Right atrium auricular region (tissue), 2 donors: ENCODE data around the gene EHD3. TPM values are rescaled to one million over a fixed set of nuclear protein-coding genes. Genes with fewer than 3 reads are reported as not detected.

Source experiments
- DNase-seq: peaks from one replicate; pipeline ENCODE4 v3.0.0-alpha.2; 2019; ENCODE audit warnings: low spot score
- H3K27ac ChIP-seq, 2 donors: fragments of 200-600 bp; sonication (generic); 1 replicate in 1 of 2; 2 replicates in 1 of 2; pipeline ENCODE4 v1.5.1; 2016 to 2019
- H3K27me3 ChIP-seq, 2 donors: fragments of 200-600 bp; sonication (generic); one replicate each; pipeline versions ENCODE4 v1.5.1 to v1.6.0; 2017 to 2019
- H3K36me3 ChIP-seq: fragments of 200-600 bp; sonication (generic); one replicate; pipeline ENCODE4 v1.5.1; 2016
- H3K4me1 ChIP-seq, 2 donors: fragments of 200-600 bp; sonication (generic); one replicate each; pipeline versions ENCODE4 v1.5.1 to v1.6.0; 2017 to 2019
- H3K4me3 ChIP-seq, 2 donors: fragments of 200-600 bp; sonication (generic); 1 replicate in 1 of 2; 2 replicates in 1 of 2; pipeline ENCODE4 v1.5.1; 2017 to 2019; ENCODE audit warnings: mild to moderate bottlenecking in 1 of 2, moderate library complexity in 1 of 2
- H3K9me3 ChIP-seq, 2 donors: fragments of 200-600 bp; sonication (generic); one replicate each; pipeline ENCODE4 v1.5.1; 2019
- CTCF ChIP-seq, 2 donors: fragments of 200-600 bp; sonication (generic); IDR thresholded peaks; one replicate each; pipeline ENCODE4 v1.5.1; 2019; ENCODE audit warnings: antibody characterized with exemption in 2 of 2
- total RNA-seq, 2 donors: library from RNA; depleted of rRNA; stranded (reverse); fragments of >200 nt; gene quantifications; one replicate each; pipeline ENCODE4 v1.1.0, GENCODE V29; 2016

EHD3 gene
- total RNA-seq, 2 donors from 2014 or later = 10.6 to 12.5 TPM

DNA sequence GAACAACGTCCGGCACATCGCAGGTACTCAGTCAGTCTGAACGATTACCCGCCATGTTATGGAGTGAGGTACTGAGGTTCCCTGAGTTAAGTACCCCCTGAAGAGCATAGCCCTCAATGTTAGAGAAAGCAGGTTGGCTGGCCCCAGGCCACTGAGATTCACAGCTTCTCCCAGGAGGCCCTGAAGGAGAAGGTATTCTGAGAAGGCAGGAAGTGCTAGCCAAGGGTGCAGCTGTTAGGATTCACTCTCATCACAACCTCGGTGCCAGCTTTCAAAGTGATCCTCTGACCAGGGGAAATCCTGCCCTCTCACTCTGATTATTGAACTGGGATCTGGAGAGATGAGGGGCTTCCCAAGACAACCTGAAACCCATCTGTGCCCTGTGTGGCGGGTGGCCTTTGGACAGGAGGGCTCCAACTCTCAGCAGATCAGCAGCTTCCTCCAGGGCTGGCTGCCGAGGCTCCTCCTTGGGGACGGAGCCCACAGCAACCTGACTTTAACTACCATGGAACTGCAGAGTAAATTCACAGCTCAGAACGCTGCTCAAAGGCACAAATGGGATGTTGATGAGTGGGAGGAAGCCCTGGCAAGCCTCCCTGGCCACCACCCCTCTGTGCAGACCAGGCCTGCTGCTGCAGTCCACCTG, 7.8 kb downstream of the EHD3 start:
- no peak for DNase-seq
- Histone ChIP-seq H3K36me3 (peaks cover 10% of the 10 kb centered on the region), H3K9me3 (no peaks in the 10 kb centered on the region), H3K27me3 (no peaks in the 10 kb centered on the region), H3K4me3 (no peak overlapping the region), H3K27ac (peak overlapping the region in 1 of 2 donors; percentile 96), H3K4me1 (peaks cover 0 to 29% of the 10 kb centered on the region in 2 donors)
- TF ChIP-seq CTCF (IDR thresholded peaks at IDR 0.05) = no peak

GRCh38 chr2:31243053-31243452, 9.1 kb downstream of the EHD3 start:
- H3K4me1 ChIP-seq = peaks cover 0 to 27% of the 10 kb centered on the region in 2 donors
- no peak for TF ChIP-seq CTCF (IDR thresholded peaks at IDR 0.05)
- H3K9me3 ChIP-seq = no peaks in the 10 kb centered on the region
- peaks cover 14% of the 10 kb centered on the region for H3K36me3 ChIP-seq
- H3K4me3 ChIP-seq = no peak overlapping the region
- H3K27me3 ChIP-seq = no peaks in the 10 kb centered on the region
- H3K27ac ChIP-seq = no peak overlapping the region
- no peak for DNase-seq

DNA sequence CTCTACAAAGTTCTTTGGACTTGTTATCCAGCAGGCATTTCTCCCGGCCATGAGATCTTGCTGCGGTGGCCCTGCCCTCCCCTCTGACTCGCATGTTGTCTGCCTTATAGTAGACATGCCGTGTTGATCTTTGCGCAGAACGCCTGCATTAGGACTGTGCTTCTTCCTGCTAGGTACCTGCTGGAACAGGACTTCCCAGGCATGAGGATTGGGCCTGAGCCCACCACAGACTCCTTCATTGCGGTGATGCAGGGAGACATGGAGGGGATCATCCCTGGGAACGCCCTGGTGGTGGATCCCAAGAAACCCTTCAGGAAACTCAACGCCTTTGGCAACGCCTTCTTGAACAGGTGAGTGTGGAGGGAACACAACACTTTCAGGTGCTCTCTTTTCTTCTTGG, 10.1 kb downstream of the EHD3 start:
- no peak for DNase-seq
- Histone ChIP-seq H3K9me3 (no peaks in the 10 kb centered on the region), H3K27ac (no peak overlapping the region), H3K4me3 (no peak overlapping the region), H3K4me1 (peaks cover 0 to 16% of the 10 kb centered on the region in 2 donors), H3K27me3 (no peaks in the 10 kb centered on the region), H3K36me3 (peaks cover 22% of the 10 kb centered on the region)
- no peak for TF ChIP-seq CTCF (IDR thresholded peaks at IDR 0.05)

DNA sequence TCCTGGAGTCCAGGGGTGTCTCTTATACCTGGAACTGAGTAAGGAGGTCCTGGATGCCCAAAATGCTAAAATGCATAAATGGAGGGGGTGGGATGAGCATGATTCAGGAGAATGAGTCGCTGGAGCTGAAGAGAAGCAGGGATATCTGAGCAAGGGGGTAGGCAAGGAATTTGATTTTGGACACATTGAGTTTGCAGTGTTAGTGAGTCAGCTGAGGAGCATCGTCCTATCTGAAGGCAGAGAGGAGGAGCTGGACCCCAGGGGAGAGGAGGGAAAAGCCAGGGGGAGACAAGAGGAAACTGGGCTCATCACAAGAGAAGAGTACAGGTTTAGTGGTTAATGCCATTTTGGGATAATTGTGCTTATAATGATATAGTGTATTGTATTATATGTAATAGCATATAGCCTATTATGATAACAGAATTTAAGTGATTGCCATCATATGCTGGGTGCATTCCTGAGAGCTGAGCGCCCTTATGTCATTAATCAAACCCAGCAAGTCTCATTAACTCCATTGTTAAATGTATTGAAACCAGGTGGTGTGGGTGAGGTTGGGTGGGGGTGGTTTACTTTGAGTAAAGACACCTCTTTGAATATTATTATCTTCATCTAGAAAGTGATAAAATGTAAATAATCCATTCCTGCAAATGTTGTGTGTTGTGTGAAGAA, 12.4 kb downstream of the EHD3 start:
- no peaks in the 10 kb centered on the region for H3K27me3 ChIP-seq
- no peak for TF ChIP-seq CTCF (IDR thresholded peaks at IDR 0.05)
- H3K4me3 ChIP-seq = no peak overlapping the region
- H3K27ac ChIP-seq = no peak overlapping the region
- no peaks in the 10 kb centered on the region for H3K9me3 ChIP-seq
- no peak for DNase-seq
- H3K4me1 ChIP-seq = no peaks in the 10 kb centered on the region
- H3K36me3 ChIP-seq = peaks cover 28% of the 10 kb centered on the region

GRCh38 chr2:31247711-31248110, 13.8 kb downstream of the EHD3 start:
- Histone ChIP-seq H3K27me3 (no peaks in the 10 kb centered on the region), H3K9me3 (no peaks in the 10 kb centered on the region), H3K27ac (no peak overlapping the region), H3K4me3 (no peak overlapping the region), H3K4me1 (no peaks in the 10 kb centered on the region), H3K36me3 (peaks cover 28% of the 10 kb centered on the region)
- DNase-seq = no peak
- no peak for TF ChIP-seq CTCF (IDR thresholded peaks at IDR 0.05)
